ENCODE results near the gene KIRREL1.

The KIRREL1 gene

GRCh38 chr1:157993147-157993917 lies at the start of gene KIRREL1:
Gene KIRREL1, plus strand, starts transcription at chr1:157993645. Its CDS starts 32 bp downstream, at chr1:157993677.
- no peak for DNase-seq

GRCh38 chr1:157944663-157945280 lies 48.7 kb upstream of the KIRREL1 start:
- DNase-seq: peak; percentile 83

GRCh38 chr1:157948312-157949073 lies 45.0 kb upstream of the KIRREL1 start:
- DNase-seq: peak; percentile 60

DNA sequence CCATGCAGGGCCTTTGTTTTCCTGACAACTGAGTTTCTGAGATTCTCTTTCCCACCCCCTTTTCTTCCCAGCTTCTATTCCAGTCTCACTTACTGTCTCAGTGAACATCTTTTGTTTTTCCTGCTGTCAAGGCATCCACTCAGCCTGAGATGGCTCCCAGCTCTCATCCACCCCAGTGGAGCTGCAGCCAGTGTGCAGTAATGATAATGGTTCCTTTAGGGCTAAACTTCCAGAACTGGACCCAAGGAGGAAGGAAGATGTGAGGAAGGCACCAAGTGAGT lies 44.4 kb upstream of the KIRREL1 start:
- DNase-seq: no peak

- no peak for DNase-seq
Measured at GRCh38 chr1:157951230-157951629, 42.2 kb upstream of the KIRREL1 start.

GRCh38 chr1:157952601-157953000 lies 40.8 kb upstream of the KIRREL1 start:
- no peak for DNase-seq

DNA sequence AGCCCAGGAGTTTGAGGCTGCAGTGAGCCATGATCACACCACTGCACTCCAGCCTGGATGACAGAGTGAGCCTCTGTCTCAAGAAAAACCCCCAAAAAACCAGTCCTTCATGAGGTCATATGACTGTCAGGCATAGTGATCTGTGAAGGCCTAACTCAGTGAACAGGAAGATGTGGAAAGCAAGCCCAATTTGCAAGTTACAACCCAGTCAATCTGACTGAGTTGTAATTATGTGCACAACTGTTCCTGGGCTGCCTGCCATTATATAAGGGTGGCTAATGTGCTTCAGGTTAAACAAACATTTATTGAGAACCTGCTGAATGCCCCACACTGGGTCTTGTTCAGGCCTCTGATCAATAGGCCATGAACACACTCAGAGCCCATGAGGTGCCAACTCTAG lies 38.2 kb upstream of the KIRREL1 start:
- no peak for DNase-seq

- peak; percentile 84 for DNase-seq
Measured at GRCh38 chr1:157955857-157956256, 37.6 kb upstream of the KIRREL1 start.

DNA sequence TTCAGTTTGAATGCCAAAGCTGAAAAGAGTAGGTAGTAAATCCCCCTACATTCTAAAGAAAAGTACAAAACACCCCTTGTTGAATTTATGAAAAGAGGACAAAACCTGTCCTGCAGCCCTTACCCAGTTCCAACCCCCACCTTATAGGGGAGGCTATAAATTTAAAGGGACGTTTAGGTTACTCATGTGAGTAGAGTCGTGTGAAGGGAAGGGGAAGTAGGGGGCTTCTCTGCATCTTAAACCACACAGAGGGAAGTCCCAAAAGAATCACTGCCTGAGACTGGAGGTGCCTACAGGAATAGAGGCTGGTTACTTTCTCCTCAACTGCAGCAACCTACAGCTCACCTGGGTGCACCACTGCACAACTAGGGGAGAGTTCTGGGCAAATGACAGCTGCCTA lies 36.7 kb upstream of the KIRREL1 start:
- DNase-seq: no peak

GRCh38 chr1:157958263-157958662 lies 35.2 kb upstream of the KIRREL1 start:
- DNase-seq: no peak

- no peak for DNase-seq
Measured at GRCh38 chr1:157959750-157960149, 33.7 kb upstream of the KIRREL1 start.

DNA sequence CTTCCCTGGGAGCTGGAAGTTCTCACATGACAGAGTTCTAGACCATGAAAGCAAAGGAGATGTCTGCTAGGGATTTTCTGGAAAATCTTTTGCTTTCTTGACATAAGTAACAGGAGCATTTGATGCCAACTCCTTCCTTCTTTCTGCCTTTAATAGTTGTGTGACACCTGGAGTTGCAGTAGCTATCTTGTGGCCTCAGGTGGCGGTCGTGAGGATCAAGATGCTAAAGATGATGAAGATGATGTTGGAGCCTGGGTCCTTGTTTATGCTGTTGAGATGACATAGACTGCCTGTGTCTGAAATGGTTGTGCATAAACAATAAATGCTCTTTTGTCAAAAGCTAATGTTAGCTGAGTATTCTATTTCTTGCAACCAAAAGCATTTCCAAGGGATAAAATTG lies 32.7 kb upstream of the KIRREL1 start:
- DNase-seq: no peak

GRCh38 chr1:157961805-157962762 lies 31.4 kb upstream of the KIRREL1 start:
- DNase-seq: peak; percentile 41

DNA sequence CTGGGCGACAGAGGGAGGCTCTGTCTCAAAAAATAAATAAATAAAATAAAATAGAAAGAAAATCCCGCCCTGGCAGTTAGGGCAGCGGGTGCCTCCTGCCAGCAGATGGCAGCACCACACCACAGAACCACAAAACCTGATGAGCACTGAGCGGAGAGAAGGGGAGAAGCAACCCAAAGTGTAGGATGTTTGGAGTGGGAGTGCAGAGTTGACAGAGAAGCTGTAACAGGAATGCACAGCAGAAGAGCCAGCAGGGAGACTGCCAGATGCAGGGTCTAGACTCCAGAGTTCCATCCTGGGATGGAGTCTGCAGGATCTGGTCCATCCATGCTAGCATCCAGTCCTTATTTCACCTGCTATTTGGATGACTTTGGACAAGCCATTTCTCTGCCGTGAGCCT lies 29.7 kb upstream of the KIRREL1 start:
- DNase-seq: peak; percentile 18

DNA sequence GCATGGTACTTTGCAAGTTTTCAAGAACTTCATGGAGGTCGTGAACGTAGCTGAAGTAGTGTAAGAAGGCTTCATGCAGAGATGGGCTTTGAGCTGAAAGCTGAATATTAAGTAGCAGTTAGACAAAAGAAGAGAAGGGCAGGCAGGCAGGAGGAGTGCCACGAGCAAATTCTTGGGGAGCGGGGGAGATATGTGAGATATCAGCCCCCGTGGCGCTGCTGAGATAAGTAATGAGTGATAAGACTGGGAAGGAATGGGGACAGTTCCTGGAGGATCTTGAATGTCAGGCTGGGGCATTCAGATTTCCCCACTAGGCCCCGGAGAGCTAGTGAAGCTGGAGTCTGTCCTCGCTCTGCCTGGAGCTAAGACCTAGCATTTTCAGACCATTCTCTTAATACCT lies 27.9 kb upstream of the KIRREL1 start:
- no peak for DNase-seq

DNA sequence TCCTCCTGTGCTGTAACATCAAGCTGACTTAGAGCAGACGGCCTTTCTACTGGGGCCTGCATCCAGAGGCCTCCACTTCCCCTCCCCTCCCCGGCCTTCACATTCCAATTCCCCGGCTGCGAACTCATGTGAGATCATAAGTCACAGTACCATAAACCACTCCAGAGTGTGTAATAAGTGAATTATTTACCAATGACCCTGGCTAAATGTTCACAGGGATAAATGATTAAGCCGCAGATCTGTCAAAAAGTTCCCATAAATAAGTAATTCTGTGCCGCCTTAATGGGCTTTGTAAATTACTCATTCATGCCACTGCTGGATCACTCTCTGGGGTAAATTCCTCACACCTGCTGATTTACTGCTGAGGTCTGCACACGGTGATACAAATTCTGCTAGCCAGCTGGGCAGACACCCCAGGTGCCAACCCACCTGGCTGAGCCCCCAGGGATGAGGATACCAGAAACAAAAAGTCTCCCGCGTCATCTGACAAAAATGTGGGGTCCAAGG lies 27.4 kb upstream of the KIRREL1 start:
- no peak for DNase-seq

GRCh38 chr1:157967205-157967604 lies 26.2 kb upstream of the KIRREL1 start:
- DNase-seq: no peak

GRCh38 chr1:157968508-157968907 lies 24.9 kb upstream of the KIRREL1 start:
- peak; percentile 22 for DNase-seq

GRCh38 chr1:157968946-157969345 lies 24.5 kb upstream of the KIRREL1 start:
- DNase-seq: no peak

- peak; percentile 4 for DNase-seq
Measured at GRCh38 chr1:157969697-157970485, 23.6 kb upstream of the KIRREL1 start.

DNA sequence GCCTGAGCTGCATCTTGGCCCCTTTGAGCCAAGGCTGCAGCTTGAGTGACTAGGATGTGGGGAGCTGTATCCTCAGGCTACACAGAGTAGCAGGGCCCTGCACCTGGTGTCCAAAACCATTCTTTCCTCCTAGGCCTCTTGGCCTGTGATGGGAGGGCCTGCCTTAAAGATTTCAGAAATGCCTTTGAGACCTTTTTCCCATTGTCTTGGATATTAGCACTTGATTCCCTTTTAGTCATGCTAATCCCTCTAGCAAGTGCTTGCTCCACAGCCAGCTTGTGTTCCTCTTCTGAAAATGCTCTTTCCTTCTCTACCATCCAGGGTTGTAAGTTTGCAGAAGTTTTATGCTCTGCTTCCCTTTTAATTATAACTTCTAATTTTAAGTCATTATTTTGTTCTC lies 21.7 kb upstream of the KIRREL1 start:
- no peak for DNase-seq
